MM.1S (cell line): Measurements from ENCODE around the gene TDRD3.

ENCODE experiments used
- DNase-seq: peaks from one replicate; pipeline ENCODE4 v3.0.0-alpha.2; 2015
- H2AFZ ChIP-seq: fragments of 300-600 bp; sonication (generic); 2 replicates; pipeline ENCODE4 v1.6.0; 2016; ENCODE audit warnings: antibody characterized with exemption, low read length
- H3F3A ChIP-seq: fragments of 300-600 bp; sonication (generic); 2 replicates; pipeline ENCODE4 v1.6.1; 2016; ENCODE audit warnings: mild to moderate bottlenecking, antibody characterized with exemption, low read length, moderate library complexity, mixed read lengths; ENCODE audit not compliant: insufficient read depth
- H3K27ac ChIP-seq: fragments of 300-600 bp; sonication (generic); 2 replicates; pipeline ENCODE4 v1.5.1; 2016; ENCODE audit warnings: mild to moderate bottlenecking, low read length
- H3K27me3 ChIP-seq: fragments of 300-600 bp; sonication (generic); replicated peaks from 2 replicates; pipeline ENCODE4 v1.6.0; 2016; ENCODE audit warnings: low read length; ENCODE audit not compliant: insufficient read depth
- H3K36me3 ChIP-seq: fragments of 300-600 bp; sonication (generic); replicated peaks from 2 replicates; pipeline ENCODE4 v1.6.1; 2016; ENCODE audit warnings: mild to moderate bottlenecking, low read length, mixed read lengths; ENCODE audit not compliant: insufficient read depth
- H3K4me1 ChIP-seq: fragments of 300-600 bp; sonication (generic); 2 replicates; pipeline ENCODE4 v1.6.1; 2016; ENCODE audit warnings: low read length, mixed read lengths
- H3K4me2 ChIP-seq: fragments of 300-600 bp; sonication (generic); 2 replicates; pipeline ENCODE4 v1.6.0; 2016; ENCODE audit warnings: low read depth, low read length
- H3K4me3 ChIP-seq: fragments of 300-600 bp; sonication (generic); 2 replicates; pipeline ENCODE4 v1.5.1; 2016; ENCODE audit warnings: low read length, mixed read lengths
- H3K79me2 ChIP-seq: fragments of 300-600 bp; sonication (generic); 2 replicates; pipeline ENCODE4 v1.6.1; 2016; ENCODE audit warnings: mixed run types, low read length, mixed read lengths
- H3K9ac ChIP-seq: fragments of 300-600 bp; sonication (generic); 2 replicates; pipeline ENCODE4 v1.6.1; 2016; ENCODE audit warnings: low read length, mixed read lengths
- H3K9me2 ChIP-seq: fragments of 300-600 bp; sonication (generic); replicated peaks from 2 replicates; pipeline ENCODE4 v1.6.1; 2016; ENCODE audit warnings: mild to moderate bottlenecking, low read length, mixed read lengths; ENCODE audit not compliant: insufficient read depth
- H3K9me3 ChIP-seq: fragments of 300-600 bp; sonication (generic); replicated peaks from 2 replicates; pipeline ENCODE4 v1.6.1; 2016; ENCODE audit warnings: mild to moderate bottlenecking, low read length, mixed read lengths; ENCODE audit not compliant: insufficient read depth
- H4K20me1 ChIP-seq: fragments of 300-600 bp; sonication (generic); 2 replicates; pipeline ENCODE4 v1.6.1; 2016; ENCODE audit warnings: mild to moderate bottlenecking, low read length, moderate library complexity, mixed read lengths; ENCODE audit not compliant: insufficient read depth
- EZH2 ChIP-seq: fragments of 300-600 bp; sonication (generic); optimal IDR thresholded peaks from 2 replicates; pipeline ENCODE3; 2017; ENCODE audit warnings: low read depth, mild to moderate bottlenecking, antibody characterized with exemption, low read length, mixed read lengths
- EZH2phosphoT487 ChIP-seq: fragments of 300-600 bp; sonication (generic); IDR thresholded peaks from 2 replicates; pipeline ENCODE4 v1.6.1; 2018; ENCODE audit warnings: antibody characterized with exemption, low read length
- TF ChIP-seq, protein P1 (sequence below): fragments of 300-600 bp; sonication (generic); IDR thresholded peaks from 2 replicates; pipeline ENCODE4 v1.5.1; 2016; ENCODE audit warnings: antibody characterized with exemption, low read length, mixed read lengths

Gene TDRD3

GRCh38 chr13:60603049-60603448, 206.0 kb downstream of the TDRD3 start:
- Histone ChIP-seq H3K9me3 (no peaks in the 10 kb centered on the region), H2AFZ (no peak overlapping the region), H3K27ac (no peak overlapping the region), H3K79me2 (no peaks in the 10 kb centered on the region), H3K36me3 (no peaks in the 10 kb centered on the region), H3K27me3 (no peaks in the 10 kb centered on the region), H4K20me1 (no peaks in the 10 kb centered on the region), H3F3A (no peaks in the 10 kb centered on the region), H3K9me2 (no peaks in the 10 kb centered on the region), H3K9ac (no peak overlapping the region), H3K4me2 (no peak overlapping the region), H3K4me3 (no peak overlapping the region), H3K4me1 (no peaks in the 10 kb centered on the region)
- no peak for DNase-seq
- no peak for TF ChIP-seq EZH2

GRCh38 chr13:60604058-60604457, 207.0 kb downstream of the TDRD3 start:
- no peaks in the 10 kb centered on the region for H3F3A ChIP-seq
- no peak overlapping the region for H2AFZ ChIP-seq
- no peak overlapping the region for H3K4me2 ChIP-seq
- H3K27me3 ChIP-seq: no peaks in the 10 kb centered on the region
- no peaks in the 10 kb centered on the region for H3K4me1 ChIP-seq
- H3K9ac ChIP-seq: no peak overlapping the region
- H3K27ac ChIP-seq: no peak overlapping the region
- DNase-seq: no peak
- no peaks in the 10 kb centered on the region for H4K20me1 ChIP-seq
- no peaks in the 10 kb centered on the region for H3K79me2 ChIP-seq
- H3K9me2 ChIP-seq: no peaks in the 10 kb centered on the region
- TF ChIP-seq, protein P1, sequence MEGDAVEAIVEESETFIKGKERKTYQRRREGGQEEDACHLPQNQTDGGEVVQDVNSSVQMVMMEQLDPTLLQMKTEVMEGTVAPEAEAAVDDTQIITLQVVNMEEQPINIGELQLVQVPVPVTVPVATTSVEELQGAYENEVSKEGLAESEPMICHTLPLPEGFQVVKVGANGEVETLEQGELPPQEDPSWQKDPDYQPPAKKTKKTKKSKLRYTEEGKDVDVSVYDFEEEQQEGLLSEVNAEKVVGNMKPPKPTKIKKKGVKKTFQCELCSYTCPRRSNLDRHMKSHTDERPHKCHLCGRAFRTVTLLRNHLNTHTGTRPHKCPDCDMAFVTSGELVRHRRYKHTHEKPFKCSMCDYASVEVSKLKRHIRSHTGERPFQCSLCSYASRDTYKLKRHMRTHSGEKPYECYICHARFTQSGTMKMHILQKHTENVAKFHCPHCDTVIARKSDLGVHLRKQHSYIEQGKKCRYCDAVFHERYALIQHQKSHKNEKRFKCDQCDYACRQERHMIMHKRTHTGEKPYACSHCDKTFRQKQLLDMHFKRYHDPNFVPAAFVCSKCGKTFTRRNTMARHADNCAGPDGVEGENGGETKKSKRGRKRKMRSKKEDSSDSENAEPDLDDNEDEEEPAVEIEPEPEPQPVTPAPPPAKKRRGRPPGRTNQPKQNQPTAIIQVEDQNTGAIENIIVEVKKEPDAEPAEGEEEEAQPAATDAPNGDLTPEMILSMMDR: no peak
- no peak for TF ChIP-seq EZH2
- no peak for TF ChIP-seq EZH2phosphoT487
- H3K9me3 ChIP-seq: no peaks in the 10 kb centered on the region
- H3K4me3 ChIP-seq: no peak overlapping the region
- H3K36me3 ChIP-seq: no peaks in the 10 kb centered on the region

DNA sequence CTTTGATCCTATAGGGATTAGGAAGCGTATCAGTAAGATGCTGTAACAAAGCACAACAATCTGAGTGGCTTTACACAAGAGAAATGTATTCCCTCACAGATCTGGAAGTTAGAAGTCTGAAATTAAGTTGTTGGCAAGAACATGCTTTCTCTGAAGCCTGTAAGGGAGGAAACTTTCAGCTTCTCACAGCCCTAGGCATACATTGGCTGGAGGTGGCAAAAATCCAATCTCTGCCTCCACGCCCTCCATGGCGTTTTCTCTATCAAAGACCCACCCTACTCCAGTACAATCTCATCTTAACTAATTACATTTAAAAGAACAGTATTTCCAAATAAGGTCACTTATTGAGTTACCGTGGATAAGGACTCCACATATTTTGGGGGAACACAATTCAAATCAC, 211.9 kb downstream of the TDRD3 start:
- no peak for DNase-seq
- Histone ChIP-seq H3K36me3 (no peaks in the 10 kb centered on the region), H4K20me1 (no peaks in the 10 kb centered on the region), H3K9me3 (no peaks in the 10 kb centered on the region), H3K9me2 (no peaks in the 10 kb centered on the region), H3K27ac (no peak overlapping the region), H3K27me3 (no peaks in the 10 kb centered on the region), H3K9ac (no peak overlapping the region), H3K79me2 (no peaks in the 10 kb centered on the region), H3K4me3 (no peak overlapping the region), H3K4me2 (no peak overlapping the region), H2AFZ (no peak overlapping the region), H3K4me1 (no peaks in the 10 kb centered on the region), H3F3A (no peaks in the 10 kb centered on the region)
- TF ChIP-seq, protein P1: no peak
- TF ChIP-seq EZH2: no peak
- TF ChIP-seq EZH2phosphoT487: no peak

GRCh38 chr13:60611523-60611922, 214.5 kb downstream of the TDRD3 start:
- no peaks in the 10 kb centered on the region for H3F3A ChIP-seq
- no peaks in the 10 kb centered on the region for H3K27me3 ChIP-seq
- no peak overlapping the region for H3K4me2 ChIP-seq
- no peaks in the 10 kb centered on the region for H3K9me2 ChIP-seq
- no peak overlapping the region for H3K4me3 ChIP-seq
- H2AFZ ChIP-seq: no peak overlapping the region
- no peak overlapping the region for H3K27ac ChIP-seq
- no peaks in the 10 kb centered on the region for H3K4me1 ChIP-seq
- H3K79me2 ChIP-seq: no peaks in the 10 kb centered on the region
- no peaks in the 10 kb centered on the region for H4K20me1 ChIP-seq
- no peaks in the 10 kb centered on the region for H3K9me3 ChIP-seq
- TF ChIP-seq EZH2phosphoT487 (no peak), EZH2 (no peak)
- TF ChIP-seq, protein P1: no peak
- no peaks in the 10 kb centered on the region for H3K36me3 ChIP-seq
- H3K9ac ChIP-seq: no peak overlapping the region
- DNase-seq: no peak
